ENCODE measurements around the gene EED.

DNA sequence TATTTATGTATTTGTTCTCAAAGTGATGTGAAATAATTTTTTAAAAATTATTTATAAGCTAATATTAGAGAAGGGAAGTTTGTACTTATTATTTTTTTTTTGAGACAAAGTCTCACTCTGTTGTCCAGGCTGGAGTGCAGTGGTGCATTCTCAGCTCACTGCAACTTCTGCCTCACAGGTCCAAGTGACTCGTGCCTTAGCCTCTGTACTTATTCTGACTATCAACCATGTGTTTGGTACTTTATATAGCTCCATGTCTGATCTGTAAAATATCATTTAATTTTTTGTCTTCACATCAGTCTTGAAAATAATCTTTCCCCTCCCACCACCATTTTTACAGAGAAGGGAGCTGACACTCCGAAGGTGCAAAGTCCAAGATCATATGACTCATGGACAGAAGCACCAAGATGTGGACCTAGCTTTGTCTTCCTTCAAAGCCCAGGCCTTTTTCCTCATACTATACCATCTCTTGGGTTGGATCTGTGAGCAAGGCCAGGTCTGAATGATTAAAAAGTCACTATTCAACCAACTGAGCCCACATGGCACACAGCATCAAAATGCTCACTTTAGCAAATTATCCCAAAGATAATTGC lies 32.4 kb upstream of the EED start:
- TF ChIP-seq EZH2 (IDR thresholded peaks at IDR 0.05; ENCODE audit: insufficient read depth, poor library complexity, severe bottlenecking) (no peak), EZH2phosphoT487 (IDR thresholded peaks at IDR 0.05; ENCODE audit: insufficient read depth, low read depth) (no peak)

All from GM23248 (cell line).